SJSA1 (cell line): ENCODE measurements around the gene MAS1. TPM values are rescaled to one million over a fixed set of nuclear protein-coding genes. Genes with fewer than 3 reads are reported as not detected.
"Not testable (repeated sequence)": the region's sequence is repeated elsewhere in the genome, so short reads cannot be mapped to it uniquely, and the experiment has no call there.

Source experiments
- DNase-seq, 2 experiments: peaks; one replicate each; pipeline ENCODE4 v3.0.0-alpha.2; 2015 to 2020; ENCODE audit warnings: low spot score in 2 of 2, low read depth in 1 of 2
- H3K27ac ChIP-seq: fragments of 250-450 bp; sonication (Bioruptor Pico); 2 replicates; pipeline ENCODE4 v1.5.1; 2020; ENCODE audit warnings: mild to moderate bottlenecking, moderate library complexity
- H3K27me3 ChIP-seq: fragments of 250-450 bp; sonication (Bioruptor Pico); replicated peaks from 2 replicates; pipeline ENCODE4 v1.5.1; 2020; ENCODE audit warnings: mild to moderate bottlenecking, moderate library complexity
- H3K36me3 ChIP-seq: fragments of 250-450 bp; sonication (Bioruptor Pico); 2 replicates; pipeline ENCODE4 v1.5.1; 2020; ENCODE audit warnings: mild to moderate bottlenecking
- H3K4me1 ChIP-seq: fragments of 250-450 bp; sonication (Bioruptor Pico); replicated peaks from 2 replicates; pipeline ENCODE4 v1.6.1; 2021; ENCODE audit warnings: mild to moderate bottlenecking
- H3K4me3 ChIP-seq: fragments of 250-450 bp; sonication (Bioruptor Pico); 2 replicates; pipeline ENCODE4 v1.5.1; 2020; ENCODE audit warnings: mild to moderate bottlenecking
- H3K9me3 ChIP-seq: fragments of 250-450 bp; sonication (Bioruptor Pico); replicated peaks from 2 replicates; pipeline ENCODE4 v1.5.1; 2020; ENCODE audit warnings: mild to moderate bottlenecking
- total RNA-seq: library from RNA; depleted of rRNA; stranded (reverse); fragments of >200 nt; shearing (Covaris generic); gene quantifications from 2 replicates; pipeline ENCODE4 v1.2.3, GENCODE V29; 2014

MAS1 gene
- total RNA-seq, 1 experiment from 2014 or later: not detected

GRCh38 chr6:159913862-159914564, 23.2 kb downstream of the MAS1 start:
- 0 out of 2 replicates have a peak, but pooled peaks cover 6% of the 10 kb centered on the region for H3K27me3 ChIP-seq
- H3K4me3 ChIP-seq: no peak overlapping the region
- H3K36me3 ChIP-seq: no peaks in the 10 kb centered on the region
- no peak for DNase-seq
- H3K4me1 ChIP-seq: no peaks in the 10 kb centered on the region
- H3K9me3 ChIP-seq: no peaks in the 10 kb centered on the region
- H3K27ac ChIP-seq: no peak overlapping the region

- Histone ChIP-seq H3K27ac (no peak overlapping the region), H3K4me1 (no peaks in the 10 kb centered on the region), H3K4me3 (no peak overlapping the region), H3K27me3 (0 out of 2 replicates have a peak, but pooled peaks cover 6% of the 10 kb centered on the region), H3K36me3 (no peaks in the 10 kb centered on the region), H3K9me3 (no peaks in the 10 kb centered on the region)
- no peak for DNase-seq
These were observed 23.8 kb downstream of the MAS1 start for GRCh38 chr6:159914565-159914923.

GRCh38 chr6:159915397-159915796, 24.6 kb downstream of the MAS1 start:
- no peaks in the 10 kb centered on the region for H3K27me3 ChIP-seq
- H3K9me3 ChIP-seq: no peaks in the 10 kb centered on the region
- no peak overlapping the region for H3K4me3 ChIP-seq
- DNase-seq: no peak
- no peak overlapping the region for H3K27ac ChIP-seq
- no peaks in the 10 kb centered on the region for H3K4me1 ChIP-seq
- no peaks in the 10 kb centered on the region for H3K36me3 ChIP-seq

- DNase-seq: no peak
- Histone ChIP-seq H3K36me3 (no peaks in the 10 kb centered on the region), H3K27me3 (no peaks in the 10 kb centered on the region), H3K27ac (no peak overlapping the region), H3K9me3 (no peaks in the 10 kb centered on the region), H3K4me3 (no peak overlapping the region), H3K4me1 (no peaks in the 10 kb centered on the region)
These were observed 25.4 kb downstream of the MAS1 start for GRCh38 chr6:159916237-159916636.

- no peak for DNase-seq
- no peak overlapping the region for H3K4me3 ChIP-seq
- no peaks in the 10 kb centered on the region for H3K4me1 ChIP-seq
- no peak overlapping the region for H3K27ac ChIP-seq
- no peaks in the 10 kb centered on the region for H3K36me3 ChIP-seq
- H3K9me3 ChIP-seq: no peaks in the 10 kb centered on the region
- H3K27me3 ChIP-seq: no peaks in the 10 kb centered on the region
These were observed 26.0 kb downstream of the MAS1 start for GRCh38 chr6:159916752-159917151.

- H3K27ac ChIP-seq: no peak overlapping the region
- peak in 1 of 2 experiments; percentile 10 for DNase-seq
These were observed 28.3 kb downstream of the MAS1 start for GRCh38 chr6:159919011-159919511.

GRCh38 chr6:159919800-159920199, 29.0 kb downstream of the MAS1 start:
- Histone ChIP-seq H3K27me3 (no peaks in the 10 kb centered on the region), H3K9me3 (no peaks in the 10 kb centered on the region), H3K36me3 (no peaks in the 10 kb centered on the region), H3K4me1 (no peaks in the 10 kb centered on the region), H3K4me3 (no peak overlapping the region), H3K27ac (no peak overlapping the region)
- DNase-seq: no peak

More at GRCh38 chr6:159919011-159919511, 28.3 kb downstream of the MAS1 start:
- Histone ChIP-seq H3K36me3 (no peaks in the 10 kb centered on the region), H3K4me3 (no peak overlapping the region), H3K4me1 (no peaks in the 10 kb centered on the region), H3K9me3 (no peaks in the 10 kb centered on the region), H3K27me3 (no peaks in the 10 kb centered on the region)

GRCh38 chr6:159924150-159924549, 33.4 kb downstream of the MAS1 start:
- not testable (repeated sequence) for H3K36me3 ChIP-seq, H3K27ac ChIP-seq, DNase-seq, H3K4me3 ChIP-seq, H3K27me3 ChIP-seq, H3K9me3 ChIP-seq, H3K4me1 ChIP-seq

- Histone ChIP-seq H3K36me3 (no peaks in the 10 kb centered on the region), H3K27ac (no peak overlapping the region), H3K27me3 (no peaks in the 10 kb centered on the region), H3K4me3 (no peak overlapping the region), H3K4me1 (no peaks in the 10 kb centered on the region), H3K9me3 (no peaks in the 10 kb centered on the region)
- no peak for DNase-seq
These were observed 35.9 kb downstream of the MAS1 start for GRCh38 chr6:159926542-159927203.

- H3K27ac ChIP-seq: no peak overlapping the region
- H3K9me3 ChIP-seq: no peaks in the 10 kb centered on the region
- H3K4me3 ChIP-seq: no peak overlapping the region
- no peaks in the 10 kb centered on the region for H3K27me3 ChIP-seq
- H3K4me1 ChIP-seq: no peaks in the 10 kb centered on the region
- no peaks in the 10 kb centered on the region for H3K36me3 ChIP-seq
- DNase-seq: no peak
These were observed 39.0 kb downstream of the MAS1 start for GRCh38 chr6:159929819-159930218.

GRCh38 chr6:159931112-159931511, 40.3 kb downstream of the MAS1 start:
- Histone ChIP-seq H3K4me1 (no peaks in the 10 kb centered on the region), H3K27ac (no peak overlapping the region), H3K27me3 (no peaks in the 10 kb centered on the region), H3K4me3 (no peak overlapping the region), H3K36me3 (no peaks in the 10 kb centered on the region), H3K9me3 (no peaks in the 10 kb centered on the region)
- DNase-seq: no peak

GRCh38 chr6:159931846-159932245, 41.1 kb downstream of the MAS1 start:
- H3K27me3 ChIP-seq: no peaks in the 10 kb centered on the region
- no peaks in the 10 kb centered on the region for H3K9me3 ChIP-seq
- no peak for DNase-seq
- H3K4me1 ChIP-seq: no peaks in the 10 kb centered on the region
- H3K36me3 ChIP-seq: no peaks in the 10 kb centered on the region
- H3K4me3 ChIP-seq: no peak overlapping the region
- no peak overlapping the region for H3K27ac ChIP-seq

GRCh38 chr6:159933077-159933476, 42.3 kb downstream of the MAS1 start:
- no peaks in the 10 kb centered on the region for H3K36me3 ChIP-seq
- H3K9me3 ChIP-seq: no peaks in the 10 kb centered on the region
- H3K4me3 ChIP-seq: no peak overlapping the region
- H3K27ac ChIP-seq: no peak overlapping the region
- no peak for DNase-seq
- no peaks in the 10 kb centered on the region for H3K4me1 ChIP-seq
- no peaks in the 10 kb centered on the region for H3K27me3 ChIP-seq

- Histone ChIP-seq H3K4me3 (no peak overlapping the region), H3K36me3 (no peaks in the 10 kb centered on the region), H3K27me3 (no peaks in the 10 kb centered on the region), H3K9me3 (no peaks in the 10 kb centered on the region), H3K4me1 (no peaks in the 10 kb centered on the region), H3K27ac (no peak overlapping the region)
- DNase-seq: no peak
These were observed 43.4 kb downstream of the MAS1 start for GRCh38 chr6:159934181-159934580.
